Measurements from ENCODE around the gene CDK10. TPM values are rescaled to one million over a fixed set of nuclear protein-coding genes. Genes with fewer than 3 reads are reported as not detected.
A peak's percentile ranks its signal among the peaks of the same experiment; 100 is the strongest.

CDK10 gene
- total and polyA plus RNA-seq, 9 of the 15 experiments (the other 6 are each of a cell fraction or from before 2014, with no cell fraction given) = 2.0 to 85.1 (median 40.1) TPM

DNA sequence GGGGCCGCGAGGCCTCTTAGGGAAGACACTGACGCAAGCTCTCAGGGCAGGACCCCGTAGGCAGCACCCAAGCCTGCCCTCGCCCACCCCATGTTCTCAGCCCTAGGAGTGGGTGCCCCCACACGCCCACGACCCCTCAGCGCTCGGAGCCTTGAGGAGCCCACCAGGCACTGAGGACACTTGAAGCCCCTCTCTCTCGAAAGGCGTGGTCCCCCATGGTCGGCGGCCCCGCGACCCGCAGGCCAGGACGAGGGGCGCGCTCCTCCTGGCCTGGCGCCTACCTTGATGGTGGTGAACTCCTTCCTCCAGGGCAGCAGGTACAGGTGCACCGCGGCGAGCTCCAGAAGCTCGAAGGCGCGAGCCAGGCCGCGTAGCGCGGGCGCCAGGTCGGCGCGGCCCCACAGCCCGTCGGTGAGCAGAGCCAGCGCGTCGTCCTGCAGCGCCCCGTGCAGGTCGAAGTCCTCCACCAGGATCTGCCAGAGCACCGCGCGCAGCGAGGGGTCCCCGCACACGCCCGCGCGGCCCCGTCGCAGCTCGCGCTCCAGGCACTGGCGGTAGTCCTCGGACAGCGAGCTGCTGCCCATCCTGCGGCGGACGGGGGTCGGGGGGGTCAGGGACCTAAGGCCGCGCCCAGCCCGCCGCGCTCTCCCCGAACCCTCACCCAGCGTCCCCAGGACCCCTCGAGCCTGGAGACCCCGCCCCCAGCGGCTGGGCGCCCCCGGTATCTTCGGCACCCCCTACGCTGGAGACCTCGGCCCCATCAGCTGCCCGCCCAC is 14.3 kb downstream of the CDK10 start (continued):
- peak; percentile 78 to 90 for TF ChIP-seq E2F6 (IDR thresholded peaks at IDR 0.05; ENCODE audit: borderline replicate concordance in 1 of 2, extremely low read depth in 1 of 2, insufficient read depth in 1 of 2, insufficient read length in 1 of 2, low read depth in 1 of 2, low read length in 1 of 2, poor library complexity in 1 of 2, severe bottlenecking in 1 of 2)
- TF ChIP-seq SIN3A (IDR thresholded peaks at IDR 0.05; ENCODE audit: borderline replicate concordance in 2 of 2, control insufficient read depth in 1 of 2, low read depth in 2 of 2, low read length in 2 of 2) = peak in 1 of 2 experiments; percentile 73; a peak in 1 of 4 replicates
- no peak for TF ChIP-seq BCOR (IDR thresholded peaks at IDR 0.05)
- no peak for TF ChIP-seq TOE1 (IDR thresholded peaks at IDR 0.05; ENCODE audit: borderline replicate concordance)
- no peak for TF ChIP-seq TOE1 (CRISPR knock-in tag; IDR thresholded peaks at IDR 0.05; ENCODE audit: borderline replicate concordance, low read depth)
- TF ChIP-seq SAFB (IDR thresholded peaks at IDR 0.05; ENCODE audit: borderline replicate concordance, low read depth, low read length) = no peak
- no peak for TF ChIP-seq CBX8 (IDR thresholded peaks at IDR 0.05; ENCODE audit: borderline replicate concordance, extremely low read depth, low read depth, low read length, poor library complexity, severe bottlenecking)
- no peak for TF ChIP-seq ZNF436 (CRISPR knock-in tag; IDR thresholded peaks at IDR 0.05)
- no peak for TF ChIP-seq ZNF143 (CRISPR knock-in tag; IDR thresholded peaks at IDR 0.05)
- no peak for TF ChIP-seq SUPT5H (IDR thresholded peaks at IDR 0.05)
- TF ChIP-seq, protein P1, sequence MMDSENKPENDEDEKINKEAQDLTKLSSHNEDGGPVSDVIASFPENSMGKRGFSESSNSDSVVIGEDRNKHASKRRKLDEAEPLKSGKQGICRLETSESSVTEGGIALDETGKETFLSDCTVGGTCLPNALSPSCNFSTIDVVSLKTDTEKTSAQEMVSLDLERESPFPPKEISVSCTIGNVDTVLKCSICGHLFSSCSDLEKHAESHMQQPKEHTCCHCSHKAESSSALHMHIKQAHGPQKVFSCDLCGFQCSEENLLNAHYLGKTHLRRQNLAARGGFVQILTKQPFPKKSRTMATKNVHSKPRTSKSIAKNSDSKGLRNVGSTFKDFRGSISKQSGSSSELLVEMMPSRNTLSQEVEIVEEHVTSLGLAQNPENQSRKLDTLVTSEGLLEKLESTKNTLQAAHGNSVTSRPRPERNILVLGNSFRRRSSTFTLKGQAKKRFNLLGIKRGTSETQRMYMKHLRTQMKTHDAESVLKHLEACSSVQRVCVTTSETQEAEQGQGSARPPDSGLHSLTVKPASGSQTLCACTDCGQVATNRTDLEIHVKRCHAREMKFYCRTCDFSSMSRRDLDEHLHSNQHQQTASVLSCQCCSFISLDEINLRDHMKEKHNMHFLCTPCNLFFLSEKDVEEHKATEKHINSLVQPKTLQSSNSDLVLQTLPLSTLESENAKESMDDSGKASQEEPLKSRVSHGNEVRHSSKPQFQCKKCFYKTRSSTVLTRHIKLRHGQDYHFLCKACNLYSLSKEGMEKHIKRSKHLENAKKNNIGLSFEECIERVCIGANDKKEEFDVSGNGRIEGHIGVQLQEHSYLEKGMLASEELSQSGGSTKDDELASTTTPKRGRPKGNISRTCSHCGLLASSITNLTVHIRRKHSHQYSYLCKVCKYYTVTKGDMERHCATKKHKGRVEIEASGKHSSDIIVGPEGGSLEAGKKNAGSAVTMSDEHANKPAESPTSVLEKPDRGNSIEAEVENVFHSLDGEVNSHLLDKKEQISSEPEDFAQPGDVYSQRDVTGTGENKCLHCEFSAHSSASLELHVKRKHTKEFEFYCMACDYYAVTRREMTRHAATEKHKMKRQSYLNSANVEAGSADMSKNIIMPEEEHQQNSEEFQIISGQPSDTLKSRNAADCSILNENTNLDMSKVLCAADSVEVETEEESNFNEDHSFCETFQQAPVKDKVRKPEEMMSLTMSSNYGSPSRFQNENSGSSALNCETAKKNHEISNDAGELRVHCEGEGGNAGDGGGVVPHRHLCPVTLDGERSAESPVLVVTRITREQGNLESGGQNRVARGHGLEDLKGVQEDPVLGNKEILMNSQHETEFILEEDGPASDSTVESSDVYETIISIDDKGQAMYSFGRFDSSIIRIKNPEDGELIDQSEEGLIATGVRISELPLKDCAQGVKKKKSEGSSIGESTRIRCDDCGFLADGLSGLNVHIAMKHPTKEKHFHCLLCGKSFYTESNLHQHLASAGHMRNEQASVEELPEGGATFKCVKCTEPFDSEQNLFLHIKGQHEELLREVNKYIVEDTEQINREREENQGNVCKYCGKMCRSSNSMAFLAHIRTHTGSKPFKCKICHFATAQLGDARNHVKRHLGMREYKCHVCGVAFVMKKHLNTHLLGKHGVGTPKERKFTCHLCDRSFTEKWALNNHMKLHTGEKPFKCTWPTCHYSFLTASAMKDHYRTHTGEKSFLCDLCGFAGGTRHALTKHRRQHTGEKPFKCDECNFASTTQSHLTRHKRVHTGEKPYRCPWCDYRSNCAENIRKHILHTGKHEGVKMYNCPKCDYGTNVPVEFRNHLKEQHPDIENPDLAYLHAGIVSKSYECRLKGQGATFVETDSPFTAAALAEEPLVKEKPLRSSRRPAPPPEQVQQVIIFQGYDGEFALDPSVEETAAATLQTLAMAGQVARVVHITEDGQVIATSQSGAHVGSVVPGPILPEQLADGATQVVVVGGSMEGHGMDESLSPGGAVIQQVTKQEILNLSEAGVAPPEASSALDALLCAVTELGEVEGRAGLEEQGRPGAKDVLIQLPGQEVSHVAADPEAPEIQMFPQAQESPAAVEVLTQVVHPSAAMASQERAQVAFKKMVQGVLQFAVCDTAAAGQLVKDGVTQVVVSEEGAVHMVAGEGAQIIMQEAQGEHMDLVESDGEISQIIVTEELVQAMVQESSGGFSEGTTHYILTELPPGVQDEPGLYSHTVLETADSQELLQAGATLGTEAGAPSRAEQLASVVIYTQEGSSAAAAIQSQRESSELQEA (IDR thresholded peaks at IDR 0.05; ENCODE audit: low read depth) = no peak
- no peak for TF ChIP-seq PHF20 (IDR thresholded peaks at IDR 0.05; ENCODE audit: partially characterized antibody)
- no peak for TF ChIP-seq HCFC1 (IDR thresholded peaks at IDR 0.05; ENCODE audit: low read depth, low read length)
- no peak; the same call in 1 of the 2 replicates for TF ChIP-seq ZBTB1 (CRISPR knock-in tag; IDR thresholded peaks at IDR 0.05; ENCODE audit: borderline replicate concordance, low read depth)
- TF ChIP-seq NR2F6 (CRISPR knock-in tag; IDR thresholded peaks at IDR 0.05) = no peak
- TF ChIP-seq XRCC4 (IDR thresholded peaks at IDR 0.05; ENCODE audit: extremely low read depth, insufficient read depth, insufficient read length) = no peak
- TF ChIP-seq ZNF384 (IDR thresholded peaks at IDR 0.05; ENCODE audit: low read depth, low read length) = no peak
- no peak for TF ChIP-seq PURB (CRISPR knock-in tag; IDR thresholded peaks at IDR 0.05; ENCODE audit: low read depth)
- TF ChIP-seq BMI1 (IDR thresholded peaks at IDR 0.05; ENCODE audit: low read length) = no peak
